ENCODE measurements around the gene CDH23. TPM values are rescaled to one million over a fixed set of nuclear protein-coding genes. Genes with fewer than 3 reads are reported as not detected.

The CDH23 gene
- total RNA-seq, 2 donors from 2014 or later: 3.9 to 4.4 TPM

DNA sequence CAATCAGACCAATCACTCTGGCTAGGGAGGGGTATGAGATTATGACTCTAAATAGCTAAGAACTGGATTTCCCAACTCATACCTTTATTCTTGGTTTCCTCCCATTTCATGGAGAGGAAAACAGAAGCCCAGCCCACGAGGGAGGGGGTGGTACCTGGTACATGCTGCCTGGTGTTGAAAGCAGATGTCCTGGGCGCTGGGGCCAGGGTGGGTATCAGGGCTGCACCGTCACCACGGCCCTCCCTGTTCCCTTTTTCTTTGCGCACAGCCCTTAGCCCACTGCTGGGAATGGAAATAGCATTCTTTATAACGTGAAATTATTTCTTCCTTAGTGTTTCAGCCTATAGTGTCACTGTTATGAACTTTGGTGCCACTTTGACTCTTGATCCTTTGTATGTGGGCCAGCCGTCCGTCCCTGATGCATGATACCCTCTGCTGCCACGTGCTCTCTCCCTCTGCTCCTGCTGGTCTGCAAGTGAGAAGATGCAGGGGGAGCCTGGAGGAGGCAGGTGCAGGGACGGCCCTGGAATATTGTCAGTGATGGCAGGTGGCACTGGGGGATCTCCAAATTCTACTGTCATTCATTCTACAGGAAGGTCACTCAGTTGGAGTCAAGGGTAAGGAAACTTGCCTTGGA is 158.5 kb downstream of the CDH23 start:
- TF ChIP-seq, protein P1, sequence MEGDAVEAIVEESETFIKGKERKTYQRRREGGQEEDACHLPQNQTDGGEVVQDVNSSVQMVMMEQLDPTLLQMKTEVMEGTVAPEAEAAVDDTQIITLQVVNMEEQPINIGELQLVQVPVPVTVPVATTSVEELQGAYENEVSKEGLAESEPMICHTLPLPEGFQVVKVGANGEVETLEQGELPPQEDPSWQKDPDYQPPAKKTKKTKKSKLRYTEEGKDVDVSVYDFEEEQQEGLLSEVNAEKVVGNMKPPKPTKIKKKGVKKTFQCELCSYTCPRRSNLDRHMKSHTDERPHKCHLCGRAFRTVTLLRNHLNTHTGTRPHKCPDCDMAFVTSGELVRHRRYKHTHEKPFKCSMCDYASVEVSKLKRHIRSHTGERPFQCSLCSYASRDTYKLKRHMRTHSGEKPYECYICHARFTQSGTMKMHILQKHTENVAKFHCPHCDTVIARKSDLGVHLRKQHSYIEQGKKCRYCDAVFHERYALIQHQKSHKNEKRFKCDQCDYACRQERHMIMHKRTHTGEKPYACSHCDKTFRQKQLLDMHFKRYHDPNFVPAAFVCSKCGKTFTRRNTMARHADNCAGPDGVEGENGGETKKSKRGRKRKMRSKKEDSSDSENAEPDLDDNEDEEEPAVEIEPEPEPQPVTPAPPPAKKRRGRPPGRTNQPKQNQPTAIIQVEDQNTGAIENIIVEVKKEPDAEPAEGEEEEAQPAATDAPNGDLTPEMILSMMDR (IDR thresholded peaks at IDR 0.05): no peak
- DNase-seq (ENCODE audit: low spot score): no peak
- Histone ChIP-seq H3K36me3 (no peaks in the 10 kb centered on the region), H3K4me3 (no peak overlapping the region), H3K9me3 (no peaks in the 10 kb centered on the region), H3K27me3 (no peaks in the 10 kb centered on the region), H3K27ac (no peak overlapping the region), H3K4me1 (no peaks in the 10 kb centered on the region)

DNA sequence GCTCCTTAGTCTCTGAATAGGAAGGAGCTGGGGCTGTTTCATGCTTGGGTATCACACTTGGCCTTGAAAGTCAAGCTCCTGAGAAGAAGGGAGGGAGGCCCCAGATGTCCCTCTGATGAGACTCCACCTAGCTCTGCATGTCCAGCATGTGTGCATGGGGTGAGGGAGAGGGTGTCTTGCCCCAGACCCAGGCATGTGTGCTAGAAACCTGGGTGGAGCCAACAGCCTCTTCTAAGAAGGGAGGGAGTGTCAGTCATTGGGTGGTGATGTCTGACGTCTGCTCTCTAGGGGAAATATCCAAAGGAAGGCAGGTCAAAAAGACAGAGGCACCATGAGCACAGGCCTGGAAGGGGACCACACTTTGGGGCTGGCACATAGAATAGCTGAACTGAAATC is 159.0 kb downstream of the CDH23 start:
- Histone ChIP-seq H3K27ac (no peak overlapping the region), H3K4me1 (no peaks in the 10 kb centered on the region), H3K36me3 (no peaks in the 10 kb centered on the region), H3K4me3 (no peak overlapping the region), H3K27me3 (no peaks in the 10 kb centered on the region), H3K9me3 (no peaks in the 10 kb centered on the region)
- no peak for DNase-seq (ENCODE audit: low spot score)
- TF ChIP-seq, protein P1 (IDR thresholded peaks at IDR 0.05): no peak

DNA sequence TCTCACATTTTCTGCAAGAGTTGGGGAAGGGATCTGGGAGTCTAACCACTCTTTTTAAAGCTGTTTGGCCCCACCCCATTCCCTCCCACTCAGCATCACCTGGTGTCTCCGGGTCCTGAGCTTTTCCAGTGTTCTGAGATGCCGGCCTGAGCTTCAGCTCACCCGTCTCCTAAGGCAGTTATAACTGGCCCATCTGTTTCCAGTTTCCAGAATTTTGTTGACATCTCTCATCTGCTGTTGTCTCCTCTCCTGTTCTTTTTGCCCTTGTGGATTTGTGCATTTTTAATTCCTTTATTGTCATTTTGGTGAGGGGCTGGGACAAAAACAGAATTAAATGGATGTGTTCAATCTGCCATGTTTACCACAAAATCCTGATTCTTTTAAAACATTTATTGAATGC is 162.3 kb downstream of the CDH23 start:
- Histone ChIP-seq H3K27ac (no peak overlapping the region), H3K36me3 (no peaks in the 10 kb centered on the region), H3K4me1 (no peaks in the 10 kb centered on the region), H3K27me3 (no peaks in the 10 kb centered on the region), H3K4me3 (no peak overlapping the region), H3K9me3 (no peaks in the 10 kb centered on the region)
- DNase-seq (ENCODE audit: low spot score): no peak
- TF ChIP-seq, protein P1 (IDR thresholded peaks at IDR 0.05): no peak

DNA sequence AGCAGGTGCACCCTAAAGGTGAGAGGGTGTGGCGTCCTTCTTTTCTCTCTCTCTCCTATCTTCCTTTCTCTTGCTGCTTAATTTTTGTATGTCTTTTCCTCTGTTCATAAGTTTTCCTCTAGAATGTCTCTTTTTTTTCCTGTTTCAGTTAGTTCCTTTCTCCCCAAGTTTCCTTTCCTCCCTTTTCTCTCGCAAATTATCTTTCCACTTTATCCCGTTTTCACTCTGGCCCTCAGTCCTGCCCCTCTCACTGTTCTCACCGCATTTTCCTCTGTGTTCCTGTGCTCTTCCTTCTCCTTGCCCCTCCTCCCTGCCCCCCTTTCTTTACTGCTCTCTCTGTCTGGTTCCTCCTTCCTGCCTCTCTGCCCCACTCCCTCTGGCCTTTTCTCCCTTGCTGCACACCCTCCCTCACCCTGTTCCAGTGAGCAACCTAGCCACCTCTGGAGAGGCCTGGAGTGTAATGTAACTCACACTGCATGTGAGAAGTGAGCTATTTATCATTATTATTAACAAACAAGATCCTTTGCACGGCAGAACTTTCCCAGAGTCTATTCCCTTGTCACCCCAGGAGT is 164.4 kb downstream of the CDH23 start:
- no peak overlapping the region for H3K4me3 ChIP-seq
- H3K4me1 ChIP-seq: no peaks in the 10 kb centered on the region
- no peak for DNase-seq (ENCODE audit: low spot score)
- TF ChIP-seq, protein P1 (IDR thresholded peaks at IDR 0.05): no peak
- H3K9me3 ChIP-seq: no peaks in the 10 kb centered on the region
- H3K27ac ChIP-seq: no peak overlapping the region
- H3K36me3 ChIP-seq: no peaks in the 10 kb centered on the region
- H3K27me3 ChIP-seq: no peaks in the 10 kb centered on the region

DNA sequence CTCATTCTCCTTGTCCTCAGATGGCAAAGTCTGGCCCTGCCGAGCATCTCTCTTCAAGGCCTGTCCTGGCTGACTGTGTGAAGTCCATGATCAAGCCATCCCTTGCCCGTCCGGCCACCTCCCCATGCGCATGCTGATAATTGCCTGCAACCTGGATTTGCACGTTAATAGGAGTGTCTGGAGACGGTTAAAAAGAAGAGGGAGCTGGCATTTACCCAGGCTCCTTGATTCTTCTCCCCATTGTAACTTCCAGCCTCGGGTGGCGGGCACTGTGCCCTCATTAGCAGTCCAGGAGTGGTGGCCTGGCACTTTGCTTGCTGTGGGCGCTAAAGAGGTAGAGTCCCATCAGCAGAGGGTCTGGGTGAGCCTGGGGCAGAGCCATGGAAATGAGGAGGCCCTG is 165.5 kb downstream of the CDH23 start:
- TF ChIP-seq, protein P1 (IDR thresholded peaks at IDR 0.05): no peak
- no peaks in the 10 kb centered on the region for H3K36me3 ChIP-seq

DNA sequence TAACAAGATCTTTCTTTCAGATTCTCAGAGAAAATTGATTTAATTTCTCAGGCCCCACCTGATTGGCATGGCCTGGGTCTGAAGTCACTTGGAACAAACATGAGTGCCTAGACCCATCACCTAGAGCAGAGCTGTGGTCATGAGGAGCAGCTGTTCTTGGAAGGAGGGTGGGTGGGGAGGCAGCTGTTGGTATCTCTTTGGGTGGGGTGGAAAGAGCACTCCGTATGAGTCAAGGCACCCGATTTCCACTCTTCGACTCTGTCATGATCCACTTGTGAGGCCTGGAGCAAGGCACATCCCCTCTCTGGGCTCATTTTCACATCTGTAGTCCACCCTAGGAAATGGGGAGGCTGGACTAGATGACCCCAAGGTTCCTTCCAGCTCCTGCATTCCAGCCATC is 166.2 kb downstream of the CDH23 start:
- H3K9me3 ChIP-seq: no peaks in the 10 kb centered on the region
- H3K36me3 ChIP-seq: no peaks in the 10 kb centered on the region
- no peak overlapping the region for H3K4me3 ChIP-seq
- no peak overlapping the region for H3K27ac ChIP-seq
- TF ChIP-seq, protein P1 (IDR thresholded peaks at IDR 0.05): no peak
- H3K27me3 ChIP-seq: no peaks in the 10 kb centered on the region
- no peaks in the 10 kb centered on the region for H3K4me1 ChIP-seq
- no peak for DNase-seq (ENCODE audit: low spot score)

More for the DNA sequence above, 165.5 kb downstream of the CDH23 start:
- H3K4me3 ChIP-seq: no peak overlapping the region
- no peaks in the 10 kb centered on the region for H3K27me3 ChIP-seq
- no peak overlapping the region for H3K27ac ChIP-seq
- no peaks in the 10 kb centered on the region for H3K4me1 ChIP-seq
- H3K9me3 ChIP-seq: no peaks in the 10 kb centered on the region
- DNase-seq (ENCODE audit: low spot score): no peak

All from right atrium auricular region (tissue), 2 donors.